GM20000 (cell line): ENCODE measurements around the gene YY2.
"Not testable (repeated sequence)": the region's sequence is repeated elsewhere in the genome, so short reads cannot be mapped to it uniquely, and the experiment has no call there.

Experiments used
- DNase-seq: peaks from one replicate; pipeline ENCODE4 v3.0.0; 2012; ENCODE audit warnings: low spot score
- TF ChIP-seq, protein P1 (sequence below): IDR thresholded peaks from 2 replicates; pipeline ENCODE4 v1.5.1; 2012; ENCODE audit warnings: mild to moderate bottlenecking, control low read depth; ENCODE audit errors: extremely low read depth, missing control alignments

YY2 gene

GRCh38 chrX:21847342-21847741 lies 8.4 kb upstream of the YY2 start:
- TF ChIP-seq, protein P1, sequence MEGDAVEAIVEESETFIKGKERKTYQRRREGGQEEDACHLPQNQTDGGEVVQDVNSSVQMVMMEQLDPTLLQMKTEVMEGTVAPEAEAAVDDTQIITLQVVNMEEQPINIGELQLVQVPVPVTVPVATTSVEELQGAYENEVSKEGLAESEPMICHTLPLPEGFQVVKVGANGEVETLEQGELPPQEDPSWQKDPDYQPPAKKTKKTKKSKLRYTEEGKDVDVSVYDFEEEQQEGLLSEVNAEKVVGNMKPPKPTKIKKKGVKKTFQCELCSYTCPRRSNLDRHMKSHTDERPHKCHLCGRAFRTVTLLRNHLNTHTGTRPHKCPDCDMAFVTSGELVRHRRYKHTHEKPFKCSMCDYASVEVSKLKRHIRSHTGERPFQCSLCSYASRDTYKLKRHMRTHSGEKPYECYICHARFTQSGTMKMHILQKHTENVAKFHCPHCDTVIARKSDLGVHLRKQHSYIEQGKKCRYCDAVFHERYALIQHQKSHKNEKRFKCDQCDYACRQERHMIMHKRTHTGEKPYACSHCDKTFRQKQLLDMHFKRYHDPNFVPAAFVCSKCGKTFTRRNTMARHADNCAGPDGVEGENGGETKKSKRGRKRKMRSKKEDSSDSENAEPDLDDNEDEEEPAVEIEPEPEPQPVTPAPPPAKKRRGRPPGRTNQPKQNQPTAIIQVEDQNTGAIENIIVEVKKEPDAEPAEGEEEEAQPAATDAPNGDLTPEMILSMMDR: no peak
- no peak for DNase-seq

GRCh38 chrX:21853578-21853977 lies 2.2 kb upstream of the YY2 start:
- TF ChIP-seq, protein P1: no peak
- no peak for DNase-seq

- DNase-seq: no peak
- TF ChIP-seq, protein P1: no peak
Observed at GRCh38 chrX:21856504-21856903, 717 bp downstream of the YY2 start.

GRCh38 chrX:21863241-21863640 lies 7.5 kb downstream of the YY2 start:
- TF ChIP-seq, protein P1: no peak
- DNase-seq: no peak

DNA sequence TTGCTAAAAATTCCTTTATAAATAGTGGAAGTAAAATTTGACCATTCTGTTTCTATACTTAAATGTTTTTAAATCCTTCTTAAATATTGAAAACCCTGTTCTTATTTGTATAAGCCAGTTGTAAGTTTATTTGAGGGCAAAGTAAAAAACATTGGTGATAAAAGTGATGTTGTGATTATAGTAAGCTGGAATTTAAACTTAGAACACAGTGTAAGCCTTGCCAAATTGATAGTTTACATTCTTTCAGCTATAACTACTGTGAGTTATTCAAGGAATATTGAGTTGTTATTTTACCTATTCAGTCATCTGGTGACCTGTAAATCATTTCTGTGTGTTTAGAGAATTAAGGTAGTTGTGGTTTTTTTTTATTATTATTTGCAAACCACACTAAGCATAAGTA lies 9.6 kb downstream of the YY2 start:
- TF ChIP-seq, protein P1: no peak
- no peak for DNase-seq

GRCh38 chrX:21870494-21870893 lies 14.7 kb downstream of the YY2 start:
- TF ChIP-seq, protein P1: no peak
- no peak for DNase-seq

- TF ChIP-seq, protein P1: no peak
- no peak for DNase-seq
Observed at GRCh38 chrX:21873063-21873775, 17.4 kb downstream of the YY2 start.

- not testable (repeated sequence) for DNase-seq
Observed at GRCh38 chrX:21874182-21874581, 18.4 kb downstream of the YY2 start.
